Measurements from ENCODE around the gene TCERG1L.
"Not testable (repeated sequence)": the region's sequence is repeated elsewhere in the genome, so short reads cannot be mapped to it uniquely, and the experiment has no call there.

Gene TCERG1L

GRCh38 chr10:131080571-131080970 is 230.9 kb downstream of the TCERG1L start:
- no peak for DNase-seq

- DNase-seq: no peak
These were observed 232.2 kb downstream of the TCERG1L start for GRCh38 chr10:131079314-131079713.

- not testable (repeated sequence) for DNase-seq
These were observed 232.6 kb downstream of the TCERG1L start for GRCh38 chr10:131078882-131079280.

- no peak for DNase-seq
These were observed 233.2 kb downstream of the TCERG1L start for GRCh38 chr10:131078131-131078881.

- DNase-seq: no peak
These were observed 233.8 kb downstream of the TCERG1L start for GRCh38 chr10:131077724-131078123.

GRCh38 chr10:131077031-131077430 is 234.5 kb downstream of the TCERG1L start:
- no peak for DNase-seq

- no peak for DNase-seq
These were observed 235.2 kb downstream of the TCERG1L start for GRCh38 chr10:131076356-131076755.

- DNase-seq: no peak
These were observed 236.2 kb downstream of the TCERG1L start for GRCh38 chr10:131075218-131075770.

GRCh38 chr10:131074682-131075081 is 236.8 kb downstream of the TCERG1L start:
- no peak for DNase-seq

- DNase-seq: no peak
These were observed 238.0 kb downstream of the TCERG1L start for GRCh38 chr10:131073469-131074035.

- DNase-seq: no peak
These were observed 238.7 kb downstream of the TCERG1L start for GRCh38 chr10:131072651-131073468.

GRCh38 chr10:131071721-131072120 is 239.8 kb downstream of the TCERG1L start:
- no peak for DNase-seq

GRCh38 chr10:131070856-131071255 is 240.7 kb downstream of the TCERG1L start:
- DNase-seq: no peak

GRCh38 chr10:131068760-131069159 is 242.8 kb downstream of the TCERG1L start:
- no peak for DNase-seq

- DNase-seq: no peak
These were observed 243.2 kb downstream of the TCERG1L start for GRCh38 chr10:131068311-131068710.

GRCh38 chr10:131067690-131068089 is 243.8 kb downstream of the TCERG1L start:
- DNase-seq: no peak

GRCh38 chr10:131065673-131066305 is 245.7 kb downstream of the TCERG1L start:
- DNase-seq: no peak

GRCh38 chr10:131063311-131063710 is 248.2 kb downstream of the TCERG1L start:
- DNase-seq: no peak

- DNase-seq: no peak
These were observed 248.8 kb downstream of the TCERG1L start for GRCh38 chr10:131062621-131063260.

- no peak for DNase-seq
These were observed 250.3 kb downstream of the TCERG1L start for GRCh38 chr10:131061216-131061615.

GRCh38 chr10:131059881-131060280 is 251.6 kb downstream of the TCERG1L start:
- DNase-seq: no peak

GRCh38 chr10:131058799-131059198 is 252.7 kb downstream of the TCERG1L start:
- DNase-seq: no peak

Data from stimulated activated CD4-positive, alpha-beta T cell treated with anti-CD3 and anti-CD28 coated beads, Interleukin-15, amount 100 ng/mL, for 24 hours (primary cell).